ENCODE data around the gene MBTPS2.
A peak's percentile ranks its signal among the peaks of the same experiment; 100 is the strongest.
"Not testable (repeated sequence)": the region's sequence is repeated elsewhere in the genome, so short reads cannot be mapped to it uniquely, and the experiment has no call there.

MBTPS2 gene

DNA sequence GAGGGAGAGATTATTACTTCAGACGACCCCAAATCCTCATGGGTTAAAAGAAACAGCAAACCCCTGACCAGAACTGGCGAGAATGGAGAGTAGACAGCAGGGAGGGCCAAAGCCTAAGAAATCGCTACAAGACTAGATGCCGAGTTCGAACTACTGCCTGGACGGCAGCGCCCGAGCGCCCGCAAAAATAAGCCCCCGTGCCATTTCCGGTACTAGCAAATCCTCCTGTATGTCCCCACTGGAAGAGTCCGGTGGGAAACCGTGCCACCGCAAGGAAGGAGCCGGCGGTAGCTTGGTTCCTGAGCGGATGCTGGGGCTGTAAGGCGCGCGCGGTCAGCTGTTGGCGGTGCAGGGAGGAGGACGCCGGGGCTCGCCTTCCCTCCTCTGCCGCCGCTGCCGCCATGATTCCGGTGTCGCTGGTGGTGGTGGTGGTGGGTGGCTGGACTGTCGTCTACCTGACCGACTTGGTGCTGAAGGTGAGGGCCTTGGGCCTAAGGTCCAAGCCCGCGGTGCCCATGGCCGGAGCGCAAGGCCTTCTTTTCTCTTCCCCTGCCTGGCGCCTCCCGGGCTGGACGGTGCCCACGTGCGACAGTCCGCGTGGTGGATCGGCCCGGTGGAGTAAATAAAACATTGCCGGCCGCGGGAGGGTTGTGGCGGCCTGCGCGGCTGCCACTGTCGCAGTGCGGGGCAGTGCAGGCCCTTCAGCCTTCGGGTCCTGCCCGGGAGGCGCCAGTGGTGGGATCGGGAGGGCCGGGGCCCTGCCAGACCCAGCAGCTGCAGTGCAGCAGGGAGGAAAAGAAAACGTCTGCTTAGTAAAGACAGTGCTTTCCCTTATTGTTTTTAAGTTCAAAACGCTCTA, at the start of gene MBTPS2:
TSS of gene MBTPS2 (plus strand) at position 284 of the 859 bp plus-strand sequence. CDS start at position 402, 118 bp downstream.
- no peak for FAIRE-seq

DNA sequence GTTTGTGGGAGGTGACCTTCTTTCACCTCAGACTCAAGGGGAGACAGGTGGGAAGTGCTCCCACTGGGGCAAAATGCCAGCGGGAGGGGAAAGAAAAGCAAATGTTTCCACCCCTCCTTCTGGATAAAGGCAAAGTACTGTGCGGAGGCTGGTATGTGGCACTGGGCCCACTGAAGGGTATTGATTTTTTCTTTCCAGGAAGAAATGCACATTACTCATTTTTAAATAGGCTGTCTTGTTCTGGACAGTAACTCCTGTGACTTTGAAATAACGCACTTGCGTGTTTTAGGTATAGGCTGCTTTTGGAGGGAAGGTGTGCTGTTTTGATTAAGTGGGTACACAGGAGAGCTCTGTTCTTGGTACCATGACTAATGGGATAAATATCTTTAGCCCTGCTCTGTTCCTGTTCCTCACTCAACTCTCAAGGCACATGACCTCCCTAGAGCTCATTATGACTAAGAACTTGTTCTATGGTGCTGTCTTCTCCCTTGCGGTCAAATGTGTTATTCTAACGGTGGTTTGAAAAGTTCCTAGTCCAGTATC, 40.7 kb upstream of the MBTPS2 start:
- FAIRE-seq, result peak; percentile 88

DNA sequence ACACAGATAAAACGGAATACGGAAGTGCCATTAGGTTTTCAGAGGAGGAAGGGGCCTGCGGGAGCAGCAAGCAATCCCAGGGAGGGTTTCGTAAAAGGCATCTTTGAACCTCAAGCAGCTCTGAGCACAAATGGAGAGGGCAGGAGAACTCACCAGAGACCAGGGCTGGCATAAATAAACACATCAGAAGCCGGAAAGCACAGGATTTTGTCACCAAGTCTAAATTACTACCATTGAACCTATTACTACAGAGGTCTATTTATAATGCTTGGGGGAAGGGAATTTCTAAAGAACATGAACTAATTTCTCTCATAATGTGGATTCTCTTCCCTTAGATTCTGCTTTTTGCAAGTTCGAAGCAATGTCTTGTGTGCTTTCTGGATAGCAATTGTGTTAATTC, 39.6 kb upstream of the MBTPS2 start:
- FAIRE-seq, result peak; percentile 41

DNA sequence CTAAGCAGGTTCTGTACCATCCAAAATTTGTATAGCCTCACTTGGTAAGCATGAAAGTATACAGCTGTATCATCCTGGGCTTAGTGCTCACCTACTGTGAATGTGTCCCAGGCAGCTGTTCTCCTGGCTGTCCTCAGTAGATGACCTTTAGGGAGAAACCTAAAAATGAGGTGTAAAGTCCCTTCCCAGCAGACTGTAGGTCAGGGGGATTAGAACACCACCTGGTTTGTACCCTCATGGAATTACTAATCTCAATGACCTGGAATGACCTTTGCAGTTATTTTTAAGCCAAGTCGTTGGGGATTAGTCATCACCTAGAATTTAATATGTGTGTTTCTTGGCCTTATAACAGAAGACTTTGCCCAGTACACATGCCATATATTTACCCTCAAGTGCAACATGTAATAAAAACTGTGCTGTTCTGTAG, 39.1 kb upstream of the MBTPS2 start:
- FAIRE-seq, result peak; percentile 17

DNA sequence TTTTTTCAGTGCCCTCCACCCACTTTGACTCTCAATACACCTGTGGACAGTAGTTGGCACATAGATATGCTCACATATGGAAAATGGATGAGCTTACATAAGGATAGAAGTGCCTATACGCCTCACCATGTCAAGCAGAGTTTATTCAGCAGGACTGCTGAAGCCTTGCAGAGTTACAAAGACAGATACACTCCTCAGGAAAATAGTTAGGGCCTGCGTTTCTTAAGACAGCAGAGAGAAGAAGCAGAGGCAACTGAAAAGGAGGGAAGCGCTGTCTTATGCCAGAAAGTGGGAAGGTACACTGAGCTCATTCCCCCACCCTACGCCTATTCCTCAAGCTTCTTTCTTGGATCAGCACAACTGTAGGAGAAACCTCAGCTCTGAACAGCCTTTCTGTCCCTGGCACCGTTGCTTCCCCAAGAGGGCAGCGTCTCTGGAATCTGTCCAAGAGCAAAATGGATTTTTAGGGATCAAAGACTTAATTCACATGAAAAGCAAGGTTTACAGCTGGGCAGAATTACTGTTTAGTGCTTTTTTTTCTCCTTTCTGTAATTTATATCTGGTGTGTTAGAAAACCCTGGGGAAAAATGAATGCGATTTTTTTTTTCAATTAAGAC, 37.3 kb upstream of the MBTPS2 start:
- FAIRE-seq, result no peak

DNA sequence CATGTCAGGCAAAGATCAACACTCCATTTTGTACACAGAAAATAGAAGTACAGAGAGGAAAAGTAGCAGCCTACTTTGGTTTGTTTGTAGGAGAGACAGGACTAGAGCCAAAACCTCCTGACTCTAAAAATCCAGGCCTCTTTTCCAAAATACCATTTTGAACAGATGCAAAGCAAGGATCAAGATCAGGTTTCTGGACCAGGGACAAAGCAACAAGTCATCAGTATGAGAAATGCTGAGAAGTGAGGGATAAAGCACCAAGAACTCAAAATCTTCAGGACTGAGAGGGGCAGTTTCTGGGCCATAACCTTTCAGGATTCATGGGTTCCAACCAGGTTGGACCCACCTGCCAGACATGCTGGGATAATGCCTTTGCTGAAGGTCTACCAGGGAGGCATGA, 36.6 kb upstream of the MBTPS2 start:
- no peak for FAIRE-seq

DNA sequence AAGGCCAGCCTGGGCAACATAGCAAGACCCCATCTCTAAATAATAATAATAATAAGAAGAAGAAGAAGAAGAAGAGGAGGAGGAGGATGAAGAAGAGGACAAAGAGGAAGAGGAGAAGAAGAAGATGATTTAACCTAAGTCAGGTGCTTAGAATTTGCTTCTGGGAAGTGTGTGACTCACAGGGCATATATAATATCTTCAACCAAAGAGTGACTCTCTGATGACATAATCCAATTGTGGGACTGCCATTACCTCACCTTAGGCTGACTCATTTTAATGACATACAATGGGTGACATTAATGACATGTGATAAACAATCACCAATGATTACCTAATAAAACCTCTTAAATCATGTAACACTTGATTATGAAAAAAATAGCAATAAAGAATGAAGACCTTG, 32.7 kb upstream of the MBTPS2 start:
- FAIRE-seq, result no peak

DNA sequence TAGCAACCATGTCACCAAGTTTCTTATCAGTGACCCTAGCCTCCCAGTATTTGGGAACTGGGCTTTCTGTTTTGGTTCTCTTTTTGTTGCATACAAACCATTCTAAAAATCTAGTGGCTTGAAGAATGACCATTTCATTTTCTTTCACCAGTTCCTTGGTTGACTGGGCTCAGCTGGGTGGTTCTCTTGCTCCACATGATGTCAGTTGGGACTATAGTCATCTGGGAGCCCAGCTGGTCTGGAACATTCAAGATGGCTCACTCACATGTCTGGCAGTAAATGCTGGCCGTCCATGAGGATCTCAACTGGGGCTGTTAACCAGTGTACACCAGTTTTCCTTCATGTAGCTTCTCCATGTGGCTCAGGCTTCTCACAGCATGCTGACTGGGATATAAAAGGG, 27.6 kb upstream of the MBTPS2 start:
- no peak for FAIRE-seq

DNA sequence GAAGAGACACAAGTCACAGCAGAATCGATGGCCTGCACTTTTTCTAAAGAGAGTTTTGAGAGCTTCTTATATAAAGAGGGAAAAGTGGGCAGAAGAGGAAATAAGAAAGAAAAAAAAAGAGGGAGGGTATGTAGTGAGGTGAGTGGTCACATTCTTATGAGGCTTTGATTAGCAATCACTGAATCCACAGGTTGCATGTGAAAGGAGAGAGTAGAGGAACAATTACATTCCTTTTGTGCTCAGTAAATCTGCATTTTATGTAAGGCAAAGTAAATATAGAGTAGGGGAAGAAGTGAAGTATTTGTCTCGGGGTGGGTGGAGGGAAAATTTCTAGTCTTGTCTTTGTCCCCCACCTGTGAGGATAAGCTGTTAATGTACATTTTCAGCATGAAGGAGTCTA, 26.8 kb upstream of the MBTPS2 start:
- FAIRE-seq, result no peak

DNA sequence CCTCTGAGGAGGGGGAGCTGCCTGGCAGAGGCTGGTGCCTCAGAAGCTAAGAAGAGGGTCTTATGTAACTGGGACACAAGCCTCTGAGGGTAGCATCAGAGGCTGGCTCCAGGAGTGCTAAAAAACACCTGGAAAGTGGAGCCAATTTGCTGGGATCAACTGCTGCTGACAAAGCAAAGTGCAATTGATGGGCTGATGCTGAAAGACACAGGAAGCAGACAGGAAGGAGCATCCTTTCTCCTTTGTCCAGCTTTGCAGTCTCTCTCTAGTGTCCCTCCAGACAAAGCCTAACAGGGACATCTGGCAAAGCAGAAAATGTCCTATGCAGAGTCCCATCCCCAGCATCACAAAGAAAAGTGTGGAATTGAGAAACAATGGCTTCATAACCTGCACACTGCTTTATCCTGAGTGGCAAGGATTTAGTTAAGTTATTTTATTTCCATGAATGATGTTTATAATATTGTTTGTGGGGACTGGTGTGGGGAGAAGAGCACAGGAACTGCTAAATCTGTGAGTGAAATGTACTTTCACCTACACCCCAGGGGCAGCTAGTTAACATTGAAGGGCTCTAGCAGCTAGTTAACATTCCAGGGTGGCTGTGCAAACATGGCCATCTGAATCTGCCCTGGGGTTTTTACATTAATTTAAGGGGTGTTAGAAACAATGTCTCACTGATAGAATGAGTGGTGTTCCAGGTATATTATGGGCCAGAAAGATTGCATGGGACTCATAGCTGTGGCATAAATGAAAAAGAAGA, 25.6 kb upstream of the MBTPS2 start:
- FAIRE-seq, result no peak

DNA sequence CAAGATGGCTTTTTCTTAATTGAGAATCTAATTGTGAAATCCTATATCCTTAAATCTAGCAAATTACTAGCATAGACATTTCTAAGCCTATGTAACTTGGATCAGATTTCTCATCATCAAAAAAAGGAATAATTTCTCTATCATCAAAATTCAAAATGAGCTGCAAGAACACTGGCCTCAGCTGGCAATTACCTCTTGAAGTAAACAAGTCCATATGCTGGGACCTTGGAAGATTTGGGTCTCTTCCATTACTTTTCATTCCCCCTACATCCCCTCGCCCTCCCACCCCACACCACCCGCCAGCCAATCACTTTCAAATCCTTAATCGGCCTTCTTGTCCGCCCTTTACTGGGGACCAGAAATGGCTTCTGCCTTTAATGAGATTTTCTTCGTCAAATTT, 23.3 kb upstream of the MBTPS2 start:
- FAIRE-seq, result no peak

DNA sequence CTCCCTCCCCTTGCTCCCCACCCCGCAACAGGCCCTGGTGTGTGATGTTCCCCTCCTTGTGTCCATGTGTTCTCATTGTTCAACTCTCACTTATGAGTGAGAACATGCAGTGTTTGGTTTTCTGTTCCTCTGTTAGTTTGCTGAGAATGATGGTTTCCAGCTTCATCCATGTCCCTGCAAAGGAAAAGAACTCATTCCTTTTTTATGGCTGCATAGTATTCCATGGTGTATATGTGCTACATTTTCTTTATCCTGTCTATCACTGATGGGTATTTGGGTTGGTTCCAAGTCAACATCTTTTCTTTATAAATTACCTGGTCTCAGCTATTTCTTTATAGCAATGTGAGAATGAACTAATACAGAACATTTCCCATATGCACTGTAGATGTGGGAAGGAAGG, 19.2 kb upstream of the MBTPS2 start:
- FAIRE-seq, result not testable (repeated sequence)

DNA sequence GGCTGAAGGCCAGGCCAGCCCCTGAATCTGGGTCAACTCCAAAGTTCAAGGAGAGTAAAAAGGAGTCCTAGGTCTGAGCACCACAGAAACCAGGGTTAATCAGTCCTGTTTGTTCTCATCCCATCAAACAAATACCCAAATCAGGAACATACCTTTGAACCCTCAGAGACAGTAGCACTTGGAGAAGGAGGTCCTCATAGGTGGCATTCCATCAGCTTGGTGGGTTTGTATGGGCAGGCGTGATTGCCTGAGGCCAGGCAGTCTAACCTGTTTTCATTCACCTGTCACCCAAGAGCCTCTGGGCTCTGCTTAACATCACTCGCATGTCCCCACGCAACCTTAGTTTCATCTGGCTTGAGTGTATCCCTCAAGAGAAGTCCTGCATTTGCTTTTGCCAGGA, 17.5 kb upstream of the MBTPS2 start:
- no peak for FAIRE-seq

DNA sequence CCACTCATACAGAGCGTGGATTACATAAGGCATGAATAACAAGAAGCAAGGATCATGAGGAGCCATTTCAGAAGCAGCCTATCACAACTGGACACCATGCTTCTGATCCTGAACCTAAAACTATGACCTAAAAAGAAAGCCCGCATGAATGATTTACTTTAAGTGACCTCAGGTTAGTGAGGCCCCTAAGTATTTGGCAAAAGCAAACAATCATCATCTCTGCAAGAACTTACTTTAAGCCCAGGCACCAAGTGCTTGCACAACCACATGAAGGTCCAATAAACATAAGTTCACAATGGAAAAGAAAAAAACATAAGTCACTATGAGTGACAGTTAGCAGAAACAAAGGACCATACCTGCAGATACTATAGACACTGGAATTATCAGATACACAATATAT, 7.9 kb upstream of the MBTPS2 start:
- no peak for FAIRE-seq

DNA sequence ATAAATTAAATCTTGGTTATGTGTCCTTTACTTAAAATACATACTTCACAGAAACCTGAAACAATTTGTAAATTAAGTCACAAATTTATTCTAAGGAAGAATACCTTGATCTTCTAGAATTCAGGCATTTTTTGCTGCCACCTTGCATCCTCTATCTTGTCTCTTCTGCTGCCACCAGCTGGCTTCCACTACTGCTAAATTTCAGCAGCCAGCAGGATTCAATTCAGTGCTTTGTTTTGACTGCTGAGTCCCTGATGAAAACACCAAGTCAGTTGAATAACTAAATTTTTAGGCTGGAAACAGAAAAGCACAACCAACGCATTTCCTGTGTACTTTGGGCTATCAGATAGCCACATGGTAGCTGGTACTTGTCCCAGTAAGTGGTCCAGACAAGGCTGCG, 2.4 kb upstream of the MBTPS2 start:
- FAIRE-seq, result no peak

DNA sequence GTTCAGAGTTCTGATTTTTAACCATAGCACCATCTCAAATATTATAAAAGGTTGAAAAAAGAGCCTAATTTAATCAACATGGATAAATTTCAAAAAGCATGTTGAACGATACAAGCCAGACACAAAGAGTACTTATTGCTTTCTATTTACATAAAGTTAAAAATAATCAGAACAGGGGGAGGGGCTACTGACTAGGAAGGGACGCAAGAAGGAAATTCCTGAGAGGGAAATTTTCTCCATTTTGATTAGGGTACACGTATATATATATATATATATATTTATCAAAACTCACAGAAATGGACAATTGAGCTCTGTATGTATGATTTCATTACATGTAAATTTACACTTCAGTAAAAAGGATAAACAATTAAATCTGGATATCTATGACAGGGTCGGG, 482 bp upstream of the MBTPS2 start:
- FAIRE-seq, result peak; percentile 69

DNA sequence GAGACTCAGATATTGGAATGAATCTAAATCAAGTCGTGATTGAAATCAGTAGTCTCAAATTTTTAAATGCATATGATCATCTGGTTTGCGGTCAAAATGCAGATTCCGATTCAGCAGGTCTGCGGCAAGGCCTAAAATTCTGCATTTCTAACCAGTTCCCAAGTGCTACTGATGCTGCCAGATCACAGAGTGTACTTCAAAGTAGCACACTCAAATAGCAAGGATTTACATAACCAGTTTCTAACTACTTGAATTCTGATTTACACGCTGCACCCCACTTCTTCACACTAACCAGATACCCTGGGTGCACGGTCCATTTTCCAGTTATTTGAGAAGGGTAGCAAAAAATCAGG, 752 bp downstream of the MBTPS2 start:
- no peak for FAIRE-seq

DNA sequence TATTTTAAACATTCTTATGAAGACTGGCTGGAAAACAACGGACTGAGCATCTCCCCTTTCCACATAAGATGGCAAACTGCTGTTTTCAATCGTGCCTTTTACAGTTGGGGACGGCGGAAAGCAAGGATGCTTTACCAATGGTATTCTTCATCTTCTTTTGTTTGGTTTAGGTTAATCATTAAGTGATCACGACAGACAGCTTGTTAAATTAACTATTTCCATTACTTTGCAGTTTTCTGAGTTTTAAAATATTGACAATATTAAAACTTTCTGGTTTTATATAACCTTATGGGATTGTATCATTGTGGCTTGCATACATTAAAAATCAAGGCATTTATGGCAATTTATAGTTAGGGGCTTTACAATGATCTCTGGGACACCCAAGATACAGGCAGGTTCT, 3.8 kb downstream of the MBTPS2 start:
- peak; percentile 69 for FAIRE-seq

DNA sequence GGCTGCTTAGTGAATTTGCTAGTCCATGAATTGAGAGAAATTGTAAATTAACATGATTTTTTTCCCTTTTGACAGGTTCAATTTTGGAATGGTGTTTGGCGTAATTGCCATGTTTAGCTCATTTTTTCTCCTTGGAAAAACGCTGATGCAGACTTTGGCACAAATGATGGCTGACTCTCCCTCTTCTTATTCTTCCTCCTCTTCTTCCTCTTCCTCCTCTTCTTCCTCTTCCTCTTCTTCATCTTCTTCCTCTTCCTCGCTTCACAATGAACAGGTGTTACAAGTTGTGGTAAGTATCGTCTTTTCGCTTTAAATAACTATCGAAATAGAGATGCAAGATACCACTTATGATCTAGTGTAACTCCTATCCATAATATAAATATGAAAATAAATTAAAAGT, 5.7 kb downstream of the MBTPS2 start:
- no peak for FAIRE-seq

DNA sequence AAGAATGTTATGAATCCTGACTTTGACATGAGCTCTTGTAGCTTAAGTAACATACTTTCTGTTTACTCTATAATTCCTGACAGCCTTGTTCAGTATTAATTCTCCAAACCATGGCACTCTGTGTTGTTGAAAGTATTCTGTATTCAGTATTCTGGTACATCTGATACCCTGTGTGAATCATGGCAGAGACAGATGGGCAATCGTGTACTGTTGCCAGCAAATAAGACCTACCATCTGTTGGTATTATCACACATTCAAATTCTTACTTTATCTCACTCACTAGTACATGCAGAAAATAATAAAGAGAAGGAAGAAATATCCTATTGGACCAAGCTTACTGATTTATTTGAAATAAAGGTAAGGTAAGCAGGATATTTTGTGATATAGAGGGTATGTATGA, 7.9 kb downstream of the MBTPS2 start:
- no peak for FAIRE-seq

DNA sequence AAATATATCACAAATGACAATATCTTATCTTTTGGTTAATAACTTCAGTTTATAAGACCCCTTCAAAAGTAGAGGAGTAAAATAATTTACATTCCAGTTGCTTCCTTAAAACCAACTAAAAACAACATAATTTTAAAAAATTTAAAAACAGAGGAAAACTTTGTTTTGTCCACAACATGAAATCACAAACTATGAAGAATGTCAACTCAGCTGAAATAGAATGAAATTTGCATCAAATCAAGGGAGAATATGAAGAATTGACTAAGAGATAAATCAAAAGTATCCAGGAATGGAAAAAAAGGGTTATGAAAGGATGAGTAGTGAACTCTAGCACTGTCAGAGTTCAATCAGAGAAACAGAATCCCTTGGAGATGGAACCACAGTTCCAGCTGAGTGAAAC, 14.2 kb downstream of the MBTPS2 start:
- no peak for FAIRE-seq

DNA sequence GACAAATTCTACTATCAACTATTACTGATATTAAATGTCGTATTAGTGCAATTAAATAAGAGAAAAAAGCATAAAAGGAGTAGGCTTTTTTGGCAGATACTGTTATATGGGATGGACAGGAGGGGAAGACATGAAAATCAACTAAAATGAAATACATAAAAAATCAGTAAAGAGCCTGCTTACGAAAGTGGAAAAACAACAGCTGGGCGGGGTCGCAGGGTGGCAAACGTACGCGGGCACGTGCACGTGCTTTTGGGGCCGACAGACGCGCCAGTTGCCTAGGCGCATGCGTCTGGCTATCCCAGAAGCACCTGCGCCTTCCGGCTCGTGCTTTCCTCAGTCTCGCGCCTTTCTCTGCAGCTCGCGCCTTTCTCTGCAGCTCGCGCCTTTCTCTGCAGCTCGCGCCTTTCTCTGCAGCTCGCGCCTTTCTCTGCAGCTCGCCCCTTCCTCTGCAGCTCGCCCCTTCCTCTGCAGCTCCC, 16.6 kb downstream of the MBTPS2 start, which contains the start of gene YY2:
TSS of gene YY2 (plus strand) at position 51 of the 479 bp plus-strand sequence. CDS start 498 bp downstream, outside the sequence.
- FAIRE-seq, result no peak

DNA sequence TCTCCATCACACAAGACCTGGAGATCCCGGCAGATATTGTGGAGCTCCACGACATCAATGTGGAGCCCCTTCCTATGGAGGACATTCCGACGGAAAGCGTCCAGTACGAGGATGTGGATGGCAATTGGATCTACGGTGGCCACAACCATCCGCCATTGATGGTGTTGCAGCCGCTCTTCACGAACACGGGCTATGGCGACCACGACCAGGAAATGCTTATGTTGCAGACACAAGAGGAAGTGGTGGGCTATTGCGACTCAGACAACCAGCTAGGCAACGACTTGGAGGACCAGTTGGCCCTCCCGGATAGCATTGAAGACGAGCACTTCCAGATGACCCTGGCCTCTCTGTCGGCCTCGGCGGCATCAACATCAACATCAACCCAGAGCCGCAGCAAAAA, 17.1 kb downstream of the MBTPS2 start:
- FAIRE-seq, result no peak

All from islet of Langerhans (tissue), 1 donor.